MCF 10A (cell line): ENCODE measurements around the gene APBA2. TPM values are rescaled to one million over a fixed set of nuclear protein-coding genes. Genes with fewer than 3 reads are reported as not detected.

Source experiments
- BruUV-seq: library from RNA; stranded (reverse); fragments of 400-500 nt; replicated peaks from 2 replicates; lab custom pipeline; 2021; lab: Mats Ljungman, UMichigan
- CTCF ChIA-PET: fragments of 300-600 bp; sonication (Branson Sonifier 250); formaldehyde crosslinking; extraction: SDS; loops from one replicate; lab custom pipeline; 2021; ENCODE audit warnings: antibody characterized with exemption, inconsistent platforms; lab: Yijun Ruan, JAX
- POLR2A ChIA-PET: fragments of 300-600, 350-650 bp; sonication (Branson Sonifier 250); formaldehyde crosslinking; extraction: SDS; loops from one replicate; lab custom pipeline; 2020; ENCODE audit warnings: antibody characterized with exemption, inconsistent platforms; lab: Yijun Ruan, JAX
- DNase-seq: peaks from one replicate; pipeline ENCODE4 v3.0.0-alpha.2; 2018; ENCODE audit not compliant: unreplicated experiment
- H3K27ac Mint-ChIP-seq: one replicate; pipeline ENCODE4 v1.8.0; 2022; ENCODE audit warnings: mild to moderate bottlenecking, low read depth, mixed read lengths; ENCODE audit not compliant: unreplicated experiment
- H3K27me3 Mint-ChIP-seq: one replicate; pipeline ENCODE4 v1.8.0; 2022; ENCODE audit warnings: mixed read lengths; ENCODE audit not compliant: insufficient read depth, unreplicated experiment
- H3K36me3 Mint-ChIP-seq: one replicate; pipeline ENCODE4 v1.8.0; 2022; ENCODE audit warnings: mild to moderate bottlenecking, moderate library complexity, mixed read lengths; ENCODE audit not compliant: insufficient read depth, unreplicated experiment
- H3K4me1 Mint-ChIP-seq: one replicate; pipeline ENCODE4 v1.8.0; 2022; ENCODE audit warnings: mixed read lengths; ENCODE audit not compliant: insufficient read depth, unreplicated experiment
- H3K4me3 Mint-ChIP-seq: one replicate; pipeline ENCODE4 v1.8.0; 2022; ENCODE audit warnings: mild to moderate bottlenecking, moderate library complexity, mixed read lengths; ENCODE audit not compliant: unreplicated experiment
- H3K9me3 Mint-ChIP-seq: one replicate; pipeline ENCODE4 v1.8.0; 2022; ENCODE audit warnings: mixed read lengths; ENCODE audit not compliant: unreplicated experiment
- CTCF ChIP-seq: fragments of 200-600 bp; IDR thresholded peaks from one replicate; pipeline ENCODE4 v1.8.0; 2022; ENCODE audit warnings: antibody characterized with exemption, mild to moderate bottlenecking; ENCODE audit not compliant: unreplicated experiment
- intact Hi-C: fragments of 100-400 bp; cut with micrococcal nuclease; formaldehyde crosslinking; loops from 2 replicates; pipeline ENCODE4 v1.14.1; 2022
- total RNA-seq: library from RNA; stranded (reverse); gene quantifications from 2 replicates; pipeline ENCODE4 v1.2.3, GENCODE V29; 2022

The APBA2 gene
- total RNA-seq, 1 experiment from 2014 or later = not detected

DNA sequence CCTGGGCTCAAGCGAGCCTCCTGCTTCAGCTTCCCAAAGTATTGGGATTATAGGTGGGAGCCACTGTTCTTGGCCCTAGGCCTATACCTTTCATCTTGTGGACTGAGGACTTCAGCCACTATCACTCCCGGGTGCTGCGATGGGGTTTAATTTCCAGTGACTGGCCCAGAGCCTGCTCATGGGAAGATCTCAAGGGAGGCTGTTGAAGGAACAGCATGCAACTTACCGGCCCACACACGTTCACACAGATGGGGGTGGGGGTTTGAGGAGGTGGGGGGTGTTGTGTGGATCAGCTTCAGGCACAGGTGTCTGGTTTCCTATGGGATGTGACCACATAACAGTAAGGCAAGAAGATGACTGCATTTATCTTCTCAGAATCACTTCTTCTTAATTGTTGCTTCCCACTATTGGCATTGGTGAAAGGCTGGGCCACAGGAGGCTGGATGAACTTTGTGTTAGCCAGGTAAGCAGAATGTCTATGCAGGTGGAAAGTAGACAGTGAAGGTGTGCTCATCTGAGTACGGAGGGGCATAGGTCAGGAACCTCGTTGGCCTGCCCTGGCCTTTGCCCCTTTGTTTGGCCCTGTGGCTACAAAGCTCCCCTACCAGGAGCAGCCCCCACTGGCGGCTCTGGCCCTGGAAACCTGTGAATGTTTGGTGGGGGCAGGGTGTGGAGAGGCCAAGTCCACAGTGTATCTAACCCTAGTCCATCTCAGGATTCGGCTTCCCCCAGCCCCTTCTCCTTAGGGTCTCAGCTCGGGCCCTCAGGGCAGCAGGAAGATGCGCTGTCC lies 1.4 kb upstream of the APBA2 start:
- DNase-seq = no peak
- Mint-ChIP-seq H3K27ac (no peak overlapping the region), H3K9me3 (no peaks in the 10 kb centered on the region), H3K27me3 (no peaks in the 10 kb centered on the region), H3K36me3 (peaks cover 6% of the 10 kb centered on the region), H3K4me3 (no peak overlapping the region), H3K4me1 (no peaks in the 10 kb centered on the region)
- ChIA-PET POLR2A (no interaction called here), CTCF (no interaction called here)
- intact Hi-C loops = no loop called here
- TF ChIP-seq CTCF = no peak
- BruUV-seq = no TSS peak

- ChIA-PET CTCF (no interaction called here), POLR2A (no interaction called here)
- H3K9me3 Mint-ChIP-seq = no peaks in the 10 kb centered on the region
- intact Hi-C loops = no loop called here
- peaks cover 6% of the 10 kb centered on the region for H3K36me3 Mint-ChIP-seq
- no peak for TF ChIP-seq CTCF
- no peak overlapping the region for H3K27ac Mint-ChIP-seq
- H3K27me3 Mint-ChIP-seq = no peaks in the 10 kb centered on the region
- no peak for DNase-seq
- no peak overlapping the region for H3K4me3 Mint-ChIP-seq
- H3K4me1 Mint-ChIP-seq = no peaks in the 10 kb centered on the region
- no TSS peak for BruUV-seq
Observed at GRCh38 chr15:28885128-28885629, 595 bp upstream of the APBA2 start.

- Mint-ChIP-seq H3K4me3 (no peak overlapping the region), H3K27me3 (no peaks in the 10 kb centered on the region), H3K36me3 (peaks cover 6% of the 10 kb centered on the region), H3K27ac (no peak overlapping the region), H3K9me3 (no peaks in the 10 kb centered on the region), H3K4me1 (no peaks in the 10 kb centered on the region)
- DNase-seq = no peak
- ChIA-PET POLR2A (interaction anchor here (0.7 kb wide), 1 partner anchor 14 kb away, joined by 3 read pairs; no protein-coding TSS in a partner anchor), CTCF (interaction anchor here (0.5 kb wide), 1 partner anchor 16 kb away, joined by 3 read pairs; no protein-coding TSS in a partner anchor)
- intact Hi-C loops = no loop called here
- TF ChIP-seq CTCF = no peak
- BruUV-seq = no TSS peak
Observed at GRCh38 chr15:28886431-28887338, 911 bp downstream of the APBA2 start.
